HG03520 (cell line): Measurements from ENCODE around the gene CPNE6.
"Not testable (repeated sequence)": the region's sequence is repeated elsewhere in the genome, so short reads cannot be mapped to it uniquely, and the experiment has no call there.

ENCODE experiments used
- ATAC-seq: cut with Tn5 transposase; IDR thresholded peaks from one replicate; pipeline ENCODE4 v1.9.1; 2021; ENCODE audit warnings: mild to moderate bottlenecking, moderate library complexity; ENCODE audit not compliant: unreplicated experiment

Gene CPNE6

DNA sequence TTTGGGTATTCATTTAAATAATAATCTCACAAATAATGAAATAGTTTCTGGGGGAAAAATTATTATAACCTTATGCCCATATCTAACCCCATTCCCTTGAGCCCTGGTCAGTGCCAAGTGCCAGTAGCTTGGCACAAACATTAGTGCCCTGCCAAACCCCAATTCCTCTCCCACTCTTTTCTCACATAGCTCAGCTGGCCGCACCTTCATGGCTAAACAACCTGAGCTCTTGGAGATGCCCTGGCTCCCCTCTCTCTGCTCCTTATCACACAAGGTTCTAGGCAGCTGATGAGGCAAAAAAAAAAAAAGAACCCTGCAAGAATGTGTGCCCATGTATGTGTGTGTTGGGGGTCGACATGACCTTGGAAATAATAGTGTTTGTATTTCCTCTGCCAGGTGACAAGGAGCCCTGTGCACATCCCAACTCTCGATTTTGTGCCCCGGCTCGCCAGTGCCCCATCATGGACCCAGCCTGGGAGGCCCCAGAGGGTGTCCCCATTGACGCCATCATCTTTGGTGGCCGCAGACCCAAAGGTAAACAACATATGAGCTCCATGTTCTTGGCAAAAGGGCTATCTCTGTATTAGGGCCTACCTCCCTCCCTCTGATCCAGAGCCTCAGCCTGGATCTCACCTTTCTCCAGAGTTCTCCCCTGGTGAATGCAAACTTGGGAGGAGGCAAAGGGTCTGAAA lies 31.1 kb downstream of the CPNE6 start:
- ATAC-seq: no peak

DNA sequence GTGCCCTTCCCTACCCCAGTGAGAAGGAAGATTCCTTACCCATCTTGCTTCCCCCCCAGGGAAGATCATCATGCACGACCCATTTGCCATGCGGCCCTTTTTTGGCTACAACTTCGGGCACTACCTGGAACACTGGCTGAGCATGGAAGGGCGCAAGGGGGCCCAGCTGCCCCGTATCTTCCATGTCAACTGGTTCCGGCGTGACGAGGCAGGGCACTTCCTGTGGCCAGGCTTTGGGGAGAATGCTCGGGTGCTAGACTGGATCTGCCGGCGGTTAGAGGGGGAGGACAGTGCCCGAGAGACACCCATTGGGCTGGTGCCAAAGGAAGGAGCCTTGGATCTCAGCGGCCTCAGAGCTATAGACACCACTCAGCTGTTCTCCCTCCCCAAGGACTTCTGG lies 32.1 kb downstream of the CPNE6 start:
- no peak for ATAC-seq

DNA sequence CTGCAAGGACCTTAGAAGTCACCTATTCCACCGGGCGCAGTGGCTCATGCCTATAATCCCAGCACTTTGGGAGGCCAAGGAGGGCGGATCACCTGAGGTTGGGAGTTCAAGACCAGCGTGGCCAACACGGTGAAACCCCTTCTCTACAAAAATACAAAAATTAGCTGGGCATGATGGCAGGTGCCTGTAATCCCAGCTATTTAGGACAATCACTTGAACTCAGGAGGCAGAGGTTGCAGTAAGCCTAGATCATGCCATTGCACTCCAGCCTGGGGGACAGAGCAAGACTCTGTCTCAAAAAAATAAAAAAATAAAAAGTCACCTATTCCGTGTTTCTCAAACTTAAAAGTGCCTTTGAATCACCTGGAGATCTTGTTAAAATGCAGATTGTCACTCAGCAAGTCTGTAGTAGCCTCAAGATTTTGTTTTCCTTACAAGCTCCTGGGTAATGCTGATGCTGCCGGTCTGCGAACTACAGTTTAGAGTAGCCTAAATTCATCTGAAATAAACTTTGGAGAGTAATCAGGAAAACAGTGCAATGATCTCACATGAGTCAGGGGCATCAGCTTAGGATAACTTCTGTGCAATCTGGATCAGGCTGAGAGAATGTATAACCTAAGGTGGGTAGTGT lies 34.4 kb downstream of the CPNE6 start:
- ATAC-seq: not testable (repeated sequence)

DNA sequence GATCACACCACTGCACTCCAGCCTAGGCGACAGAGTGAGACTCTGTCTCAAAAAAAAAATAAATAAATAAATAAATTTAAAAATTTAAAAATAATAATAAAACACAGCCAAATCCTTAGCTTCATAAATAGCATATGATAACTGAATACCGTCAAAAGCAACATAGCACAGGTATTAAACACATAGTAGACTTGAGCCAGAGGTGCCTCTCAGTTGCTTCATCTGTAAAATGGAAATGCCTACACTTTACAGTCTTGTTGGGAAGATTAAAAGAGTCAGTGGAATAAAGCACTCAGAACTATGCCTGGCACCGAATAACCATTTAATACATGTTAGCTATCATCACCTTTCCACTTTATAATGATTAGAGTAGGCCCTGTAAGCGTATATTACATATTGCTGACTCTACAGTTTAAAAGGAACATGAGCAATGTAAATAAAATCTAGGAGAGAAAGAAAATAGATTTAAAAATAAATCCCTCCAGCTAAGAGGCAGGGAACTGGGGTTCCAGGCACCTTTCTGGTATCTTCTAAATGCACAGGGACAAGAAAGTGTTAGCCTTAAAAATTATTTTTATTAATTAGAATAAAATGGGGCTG lies 35.4 kb downstream of the CPNE6 start:
- ATAC-seq: no peak

DNA sequence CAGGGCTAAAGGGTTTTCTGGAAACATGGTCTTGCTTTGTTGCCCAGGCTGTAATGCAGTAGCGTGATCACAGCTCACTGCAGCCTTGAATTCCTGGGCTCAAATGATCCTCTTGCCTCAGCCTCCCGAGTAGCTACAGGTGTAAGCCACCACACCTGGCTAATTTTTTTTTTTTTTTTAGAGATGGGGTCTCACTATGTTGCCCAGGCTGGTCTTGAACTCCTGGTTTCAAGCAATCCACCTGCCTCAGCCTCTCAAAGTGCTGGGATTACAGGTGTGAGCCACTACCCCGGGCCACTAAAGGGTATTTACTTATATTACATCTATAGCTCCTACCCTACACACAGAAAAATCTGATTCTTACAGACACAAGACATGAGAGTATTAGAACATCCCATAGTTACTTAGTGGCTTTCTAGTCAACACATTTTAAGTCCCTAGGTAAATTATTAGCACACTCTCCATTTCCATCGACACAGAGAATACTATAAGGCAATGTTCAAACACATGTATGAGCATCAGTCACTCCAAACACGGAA lies 37.0 kb downstream of the CPNE6 start:
- no peak for ATAC-seq

DNA sequence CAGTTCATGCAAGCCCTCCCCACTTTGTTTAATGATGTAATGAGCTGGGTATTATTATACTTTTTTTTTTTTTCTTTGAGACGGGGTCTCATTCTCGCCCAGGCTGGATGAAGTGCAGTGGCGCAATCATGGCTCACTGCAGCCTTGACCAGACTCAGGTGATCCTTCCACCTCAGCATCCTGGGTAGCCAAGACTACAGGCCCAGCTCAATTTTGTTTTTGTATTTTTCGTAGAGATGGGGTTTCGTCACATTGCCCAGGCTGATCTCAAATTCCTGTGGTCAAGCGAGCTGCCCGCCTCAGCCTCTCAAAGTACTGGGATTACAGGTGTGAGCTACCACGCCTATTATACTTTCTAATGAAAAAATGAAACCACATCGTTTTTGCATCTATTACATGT lies 38.7 kb downstream of the CPNE6 start:
- no peak for ATAC-seq

DNA sequence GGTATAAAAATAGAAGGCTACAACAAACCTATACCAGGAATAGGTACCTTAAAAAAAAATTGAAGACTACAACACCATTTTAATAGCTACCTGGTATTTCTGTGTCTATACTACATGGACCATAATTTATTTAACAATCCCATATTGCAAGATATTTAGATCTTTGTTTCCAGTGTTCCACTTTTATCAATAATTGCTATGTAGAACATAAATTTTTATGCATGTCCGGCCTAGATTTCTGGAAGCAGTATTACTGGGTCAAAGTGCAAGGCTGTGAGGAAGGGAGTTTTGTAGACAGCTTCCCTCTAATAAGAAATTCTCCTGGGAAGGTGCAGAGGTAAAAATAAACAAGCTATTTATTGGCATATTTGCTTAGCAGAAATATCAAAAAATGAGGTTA lies 39.2 kb downstream of the CPNE6 start:
- ATAC-seq: no peak

DNA sequence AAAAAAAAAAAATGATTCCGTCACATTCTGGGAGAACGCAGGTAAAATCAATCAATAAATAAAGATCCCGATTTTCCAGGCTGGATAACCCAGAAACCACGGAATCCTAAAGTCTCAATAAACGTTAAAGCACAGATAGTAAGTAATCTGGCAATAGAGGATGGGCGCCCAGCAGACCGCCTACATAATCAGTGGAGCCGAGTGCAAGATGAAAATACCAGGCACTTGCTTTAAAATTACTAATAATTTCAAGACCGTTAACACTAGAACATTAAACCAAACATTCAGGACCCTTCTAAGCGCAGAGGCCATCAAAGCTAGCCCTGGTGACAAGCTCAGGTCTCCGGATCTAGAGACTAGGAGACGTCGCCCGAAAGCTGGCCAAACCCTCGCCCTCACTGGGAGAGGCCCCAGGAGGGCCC lies 42.0 kb downstream of the CPNE6 start:
- no peak for ATAC-seq

DNA sequence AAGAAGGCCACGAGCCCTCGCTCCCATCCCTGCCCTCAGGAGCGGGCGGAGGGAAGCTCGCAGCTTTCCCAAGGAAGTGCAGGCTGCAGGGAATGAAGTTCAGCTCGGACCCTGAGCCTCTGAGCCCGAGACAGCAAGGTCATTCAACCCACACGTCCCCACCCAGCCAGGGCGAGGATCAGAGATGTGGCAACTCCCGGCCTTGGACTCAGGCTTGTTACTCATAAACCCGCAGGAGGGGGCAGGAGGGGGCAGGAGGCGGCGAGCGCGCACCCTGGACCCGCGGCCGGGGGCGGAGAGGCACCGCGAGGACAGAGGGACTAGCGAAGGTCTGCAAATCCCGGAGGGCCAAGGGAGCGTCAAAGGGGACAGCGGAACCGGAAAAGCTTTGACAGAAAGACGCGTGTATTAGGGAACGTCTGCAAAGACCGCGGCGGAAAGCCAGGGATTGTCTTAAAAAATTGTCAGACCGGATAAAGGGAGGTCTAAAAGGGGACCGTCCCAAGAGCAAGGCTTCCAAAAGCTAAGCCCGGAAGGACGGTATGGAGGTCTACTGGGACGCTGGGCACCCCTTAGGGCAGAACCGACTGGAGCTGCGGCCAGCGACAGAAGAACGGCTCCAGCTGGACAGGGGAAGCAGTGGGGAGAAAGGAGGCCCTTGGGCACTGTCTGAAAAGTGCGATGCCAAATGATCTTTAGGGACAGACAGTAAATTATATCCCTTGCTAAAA lies 42.6 kb downstream of the CPNE6 start:
- peak; percentile 18 for ATAC-seq

DNA sequence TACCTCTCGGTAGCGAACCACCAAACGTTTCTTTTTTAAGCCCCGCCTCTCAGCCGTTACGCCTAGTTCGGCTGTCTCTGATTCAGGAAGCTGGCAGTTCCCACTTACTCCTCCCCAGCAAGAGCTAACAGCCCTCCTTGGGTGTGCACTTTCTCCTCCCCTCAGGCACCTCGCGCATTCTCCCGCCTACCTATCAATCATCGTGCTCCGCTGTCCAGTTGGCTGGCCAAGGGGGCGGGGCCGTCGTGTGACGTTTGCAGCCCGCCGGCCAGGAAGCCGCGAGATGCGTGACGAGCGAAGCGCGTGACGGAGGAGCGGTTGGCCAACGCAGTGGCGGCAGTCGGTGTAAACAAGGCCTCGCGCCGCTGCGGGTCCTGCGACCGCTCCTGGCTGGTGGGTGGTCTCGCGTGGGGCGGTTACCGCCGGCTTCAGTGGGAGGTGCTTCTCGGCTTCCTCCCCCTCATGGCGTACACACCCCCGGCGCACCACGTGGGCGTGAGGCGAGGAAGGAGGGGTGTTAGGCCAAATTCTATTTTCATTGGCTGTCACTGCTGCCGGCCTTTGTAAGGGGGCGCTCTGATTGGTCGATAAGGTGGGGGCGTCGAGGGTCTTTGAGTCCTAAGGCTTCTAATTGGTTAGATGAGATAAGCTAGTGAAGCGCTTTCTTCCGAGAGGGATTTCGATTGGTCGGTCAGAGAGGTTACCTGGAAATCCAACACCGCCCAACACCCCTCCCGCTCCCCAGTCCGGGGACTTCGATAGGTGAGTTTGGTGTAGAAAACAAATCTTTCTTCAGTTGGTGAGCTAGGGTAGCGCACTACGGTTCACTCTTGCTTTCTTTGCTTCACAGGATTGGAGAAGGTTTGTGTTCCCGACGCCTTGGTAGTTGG lies 43.4 kb downstream of the CPNE6 start, which contains the start of the genes DCAF11 and NRL:
Gene DCAF11 (plus strand): TSS at position 246 of the 890 bp plus-strand sequence. CDS start 818 bp downstream, outside the sequence.
Gene NRL (minus strand): TSS at position 418 of the 890 bp plus-strand sequence. CDS start 32,101 bp downstream, outside the sequence.
- ATAC-seq: peak; percentile 78

DNA sequence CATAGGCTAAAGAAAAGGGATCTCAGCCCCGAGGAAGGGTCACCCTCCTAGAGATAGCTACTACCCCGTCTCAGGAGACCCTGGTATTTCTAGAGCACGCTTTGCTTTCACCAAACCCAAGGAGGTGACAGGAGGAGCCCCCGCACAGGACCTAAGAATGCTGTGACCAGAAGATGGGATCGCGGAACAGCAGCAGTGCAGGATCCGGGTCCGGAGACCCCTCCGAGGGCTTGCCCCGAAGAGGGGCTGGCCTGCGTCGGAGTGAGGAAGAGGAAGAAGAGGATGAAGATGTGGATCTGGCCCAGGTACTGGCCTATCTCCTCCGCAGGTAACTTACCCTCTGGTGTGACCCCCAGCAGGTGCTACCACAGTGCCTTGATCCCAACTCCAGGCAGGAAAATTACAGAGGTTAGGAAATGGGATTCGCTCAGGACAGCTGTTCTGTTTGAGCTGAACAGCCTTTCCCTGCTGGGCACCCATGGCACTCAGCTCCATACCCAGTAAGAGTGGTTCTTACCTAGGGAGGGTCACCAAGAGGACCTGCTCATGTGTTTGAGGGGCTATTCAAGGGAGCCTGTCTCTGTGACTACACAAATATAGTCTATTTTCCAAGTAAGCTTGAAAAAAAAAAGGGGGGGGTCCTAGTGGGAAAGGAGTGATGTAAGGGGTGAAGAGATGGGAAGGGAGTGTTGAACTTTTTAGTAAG lies 44.2 kb downstream of the CPNE6 start:
- no peak for ATAC-seq

DNA sequence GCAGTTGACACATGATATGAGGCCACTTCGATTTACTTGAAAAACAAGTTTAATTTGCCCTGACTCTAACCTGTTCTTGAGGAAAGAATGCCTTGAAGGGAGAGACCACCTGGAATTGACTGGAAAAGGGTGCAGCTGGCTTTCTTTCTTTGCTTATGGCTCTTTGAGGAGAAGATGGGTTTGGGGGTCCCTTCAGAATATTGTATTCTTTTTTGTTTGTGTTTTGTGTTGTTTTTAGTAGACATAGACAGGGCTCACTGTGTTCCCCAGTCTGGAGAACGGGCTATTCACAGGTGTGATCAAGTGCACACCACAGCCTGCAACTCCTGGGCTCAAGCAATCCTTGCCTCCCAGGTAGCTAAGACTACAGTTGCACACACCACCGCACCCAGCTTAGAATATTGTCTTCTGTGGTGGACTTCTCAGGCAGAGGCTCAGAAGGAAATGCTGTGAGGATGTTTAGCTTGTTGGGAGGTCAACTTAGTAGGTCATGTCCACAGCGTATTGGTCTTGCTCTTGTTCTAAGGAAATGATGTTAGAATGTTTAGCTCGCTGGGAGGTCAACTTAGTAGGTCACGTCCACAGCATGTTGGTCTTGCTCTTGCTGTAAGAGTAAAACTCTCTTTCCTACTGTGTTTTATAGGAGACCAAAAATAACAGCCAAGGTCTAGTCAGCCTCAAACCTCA lies 44.9 kb downstream of the CPNE6 start:
- no peak for ATAC-seq

DNA sequence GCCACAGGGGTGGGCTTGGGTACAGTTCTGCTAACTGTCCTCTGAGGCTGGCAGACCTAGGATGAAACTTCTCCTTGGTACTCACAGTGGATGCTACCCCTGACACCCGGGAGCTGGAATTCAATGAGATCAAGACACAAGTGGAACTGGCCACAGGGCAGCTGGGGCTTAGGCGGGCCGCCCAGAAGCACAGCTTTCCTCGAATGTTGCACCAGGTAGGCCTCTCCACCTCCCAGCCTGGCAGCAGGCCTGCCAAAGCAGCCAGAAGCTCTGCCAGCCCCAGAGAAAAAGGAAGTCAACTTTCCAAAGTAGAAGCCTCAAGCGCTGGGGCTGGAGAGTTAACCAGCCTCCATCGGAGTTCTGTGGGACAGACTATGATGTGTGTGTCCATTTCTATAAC lies 45.8 kb downstream of the CPNE6 start:
- no peak for ATAC-seq

DNA sequence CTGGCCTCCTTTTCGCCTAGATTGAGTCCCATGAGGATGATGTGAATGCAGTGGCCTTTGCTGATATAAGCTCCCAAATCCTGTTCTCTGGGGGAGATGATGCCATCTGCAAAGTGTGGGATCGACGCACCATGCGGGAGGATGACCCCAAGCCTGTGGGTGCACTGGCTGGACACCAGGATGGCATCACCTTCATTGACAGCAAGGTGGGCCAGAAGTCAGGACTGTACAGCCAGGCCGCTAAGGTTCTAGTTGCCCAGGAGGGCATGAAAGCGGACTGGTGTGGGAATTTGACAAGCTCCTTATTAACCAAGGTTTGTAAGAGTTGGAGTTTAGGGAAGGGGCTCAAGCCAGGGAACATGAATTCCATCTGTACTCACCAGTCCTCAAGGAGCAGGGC lies 48.3 kb downstream of the CPNE6 start:
- ATAC-seq: no peak

DNA sequence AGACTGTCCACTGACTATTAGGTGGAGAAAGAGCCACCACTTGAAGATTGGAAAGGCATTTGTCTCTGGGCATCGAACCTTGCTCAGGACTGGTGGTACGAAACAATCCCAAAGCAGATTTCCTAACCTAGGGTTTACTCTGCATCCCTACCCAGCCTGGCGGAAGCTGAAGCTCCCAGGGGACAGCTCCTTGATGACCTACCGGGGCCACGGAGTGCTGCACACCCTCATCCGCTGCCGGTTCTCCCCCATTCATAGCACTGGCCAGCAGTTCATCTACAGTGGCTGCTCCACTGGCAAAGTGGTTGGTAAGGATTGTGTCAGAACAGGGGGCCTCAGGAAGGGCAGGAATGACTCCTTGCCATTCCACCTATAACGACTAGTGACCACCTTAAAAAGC lies 49.8 kb downstream of the CPNE6 start:
- no peak for ATAC-seq

DNA sequence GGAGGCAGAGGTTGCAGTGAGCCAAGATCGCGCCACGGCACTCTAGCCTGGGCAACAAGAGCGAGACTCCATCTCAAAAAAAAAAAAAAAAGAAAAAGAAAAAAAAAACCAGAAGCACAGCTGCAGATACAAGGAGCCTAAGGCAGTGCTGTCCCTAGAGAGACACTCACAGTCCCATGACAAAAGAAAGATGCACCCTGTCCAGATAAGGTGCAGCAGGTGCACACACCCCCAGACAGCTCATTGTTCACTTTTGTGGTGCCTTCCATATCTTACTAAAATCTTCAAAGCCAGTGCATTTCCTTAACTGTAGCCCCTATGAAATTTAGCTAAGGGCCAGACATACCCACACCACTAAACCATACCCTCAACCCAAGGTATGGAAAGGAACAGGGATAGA lies 51.1 kb downstream of the CPNE6 start:
- no peak for ATAC-seq

DNA sequence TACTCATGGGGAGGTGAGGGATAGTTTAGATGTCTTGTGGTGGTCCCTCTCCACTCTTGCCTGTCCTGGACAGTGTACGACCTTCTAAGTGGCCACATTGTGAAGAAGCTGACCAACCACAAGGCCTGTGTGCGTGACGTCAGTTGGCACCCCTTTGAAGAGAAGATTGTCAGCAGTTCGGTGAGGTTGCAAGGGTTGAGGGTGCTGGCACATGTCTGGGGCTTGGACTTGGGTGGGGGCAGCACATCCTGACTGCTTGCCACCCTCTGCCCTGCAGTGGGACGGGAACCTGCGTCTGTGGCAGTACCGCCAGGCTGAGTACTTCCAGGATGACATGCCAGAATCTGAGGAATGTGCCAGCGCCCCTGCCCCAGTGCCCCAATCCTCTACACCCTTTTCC lies 51.5 kb downstream of the CPNE6 start:
- no peak for ATAC-seq

DNA sequence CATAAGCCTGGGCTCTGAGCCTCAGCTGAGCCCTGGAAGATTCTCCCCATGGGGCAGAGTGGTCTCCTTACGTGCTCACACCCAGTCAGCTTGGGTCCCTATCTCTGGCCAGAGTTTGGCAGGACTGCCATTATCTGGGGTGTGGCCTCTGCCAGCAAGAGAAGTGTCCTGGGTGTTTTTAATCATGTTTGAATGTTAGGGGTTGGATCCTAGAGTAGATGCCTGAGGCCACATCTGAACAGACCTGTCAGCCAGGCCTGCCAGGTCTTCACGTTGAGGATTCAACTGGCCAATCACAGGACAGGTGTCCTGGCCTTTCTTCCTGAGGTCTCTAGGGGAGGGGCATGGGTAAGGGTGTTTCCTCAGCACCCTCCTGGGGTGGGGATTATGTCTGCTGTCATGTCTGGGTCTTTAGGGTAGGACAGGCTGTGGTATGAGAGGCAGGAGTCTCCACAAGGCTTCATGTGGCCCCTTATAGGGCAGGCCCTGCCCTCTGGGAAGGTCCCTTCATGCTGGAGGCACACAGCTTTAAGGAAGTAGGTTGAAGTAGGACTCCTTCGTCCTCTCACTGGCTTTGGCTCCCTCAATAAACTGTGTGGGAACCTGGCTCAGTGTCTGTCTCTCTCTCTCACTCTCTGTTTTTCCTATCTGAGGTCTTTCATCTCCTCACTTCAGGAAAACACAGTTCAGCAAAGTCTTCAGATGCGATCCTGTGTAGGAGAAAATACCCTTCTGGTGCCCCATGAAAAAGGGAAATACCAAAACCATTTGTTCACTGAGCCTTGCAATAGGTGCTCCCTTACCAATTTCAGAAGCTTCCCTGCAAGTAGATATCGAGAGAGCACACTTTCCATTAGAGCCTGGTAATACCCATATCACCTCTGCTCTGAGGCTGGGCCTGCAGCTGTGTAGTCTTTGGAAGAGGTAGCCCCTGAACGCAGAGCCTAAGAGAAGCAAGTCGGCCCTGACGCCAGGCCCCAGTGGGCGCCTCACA lies 52.4 kb downstream of the CPNE6 start:
- ATAC-seq: no peak
